Measurements from ENCODE around the gene CKLF.
A peak's percentile ranks its signal among the peaks of the same experiment; 100 is the strongest.

The CKLF gene

DNA sequence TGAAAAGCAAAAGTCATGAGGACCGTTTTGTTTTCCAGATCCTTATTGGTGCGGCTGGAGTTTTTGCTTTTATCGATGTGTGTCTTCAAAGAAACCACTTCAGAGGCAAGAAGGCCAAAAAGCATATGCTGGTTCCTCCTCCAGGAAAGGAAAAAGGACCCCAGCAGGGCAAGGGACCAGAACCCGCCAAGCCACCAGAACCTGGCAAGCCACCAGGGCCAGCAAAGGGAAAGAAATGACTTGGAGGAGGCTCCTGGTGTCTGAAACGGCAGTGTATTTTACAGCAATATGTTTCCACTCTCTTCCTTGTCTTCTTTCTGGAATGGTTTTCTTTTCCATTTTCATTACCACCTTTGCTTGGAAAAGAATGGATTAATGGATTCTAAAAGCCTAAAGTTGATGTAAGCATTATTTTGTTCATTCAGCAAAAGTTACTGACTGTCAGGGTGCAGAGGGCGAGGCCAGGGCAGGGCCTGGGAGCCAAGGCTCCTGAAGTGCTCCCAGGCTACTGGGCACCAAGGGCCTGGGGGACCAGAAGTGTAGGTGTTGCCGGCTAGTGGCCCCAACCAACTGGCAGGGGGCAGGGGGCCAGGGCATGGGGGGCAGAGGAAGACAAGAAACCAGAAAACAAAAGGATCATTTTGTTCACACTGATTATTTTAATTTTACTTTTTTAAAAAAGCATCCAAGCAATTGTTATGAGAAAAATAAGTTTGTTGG, 35.7 kb downstream of the CKLF start:
- no peak overlapping the region for H3K27ac ChIP-seq (ENCODE audit: low read depth, low read length)
- no peaks in the 10 kb centered on the region for H3K9me3 ChIP-seq (ENCODE audit: control insufficient read depth, insufficient read depth, low read length)
- TF ChIP-seq, protein P1, sequence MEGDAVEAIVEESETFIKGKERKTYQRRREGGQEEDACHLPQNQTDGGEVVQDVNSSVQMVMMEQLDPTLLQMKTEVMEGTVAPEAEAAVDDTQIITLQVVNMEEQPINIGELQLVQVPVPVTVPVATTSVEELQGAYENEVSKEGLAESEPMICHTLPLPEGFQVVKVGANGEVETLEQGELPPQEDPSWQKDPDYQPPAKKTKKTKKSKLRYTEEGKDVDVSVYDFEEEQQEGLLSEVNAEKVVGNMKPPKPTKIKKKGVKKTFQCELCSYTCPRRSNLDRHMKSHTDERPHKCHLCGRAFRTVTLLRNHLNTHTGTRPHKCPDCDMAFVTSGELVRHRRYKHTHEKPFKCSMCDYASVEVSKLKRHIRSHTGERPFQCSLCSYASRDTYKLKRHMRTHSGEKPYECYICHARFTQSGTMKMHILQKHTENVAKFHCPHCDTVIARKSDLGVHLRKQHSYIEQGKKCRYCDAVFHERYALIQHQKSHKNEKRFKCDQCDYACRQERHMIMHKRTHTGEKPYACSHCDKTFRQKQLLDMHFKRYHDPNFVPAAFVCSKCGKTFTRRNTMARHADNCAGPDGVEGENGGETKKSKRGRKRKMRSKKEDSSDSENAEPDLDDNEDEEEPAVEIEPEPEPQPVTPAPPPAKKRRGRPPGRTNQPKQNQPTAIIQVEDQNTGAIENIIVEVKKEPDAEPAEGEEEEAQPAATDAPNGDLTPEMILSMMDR (IDR thresholded peaks at IDR 0.05; ENCODE audit: low read depth, low read length, poor library complexity, severe bottlenecking), result no peak
- TF ChIP-seq EZH2phosphoT487 (IDR thresholded peaks at IDR 0.05; ENCODE audit: borderline replicate concordance, low read length), result no peak
- H3K36me3 ChIP-seq (ENCODE audit: control insufficient read depth, low read length), result no peaks in the 10 kb centered on the region
- peaks cover 10% of the 10 kb centered on the region; the same call in 1 of the 2 replicates for H3K4me1 ChIP-seq (ENCODE audit: control insufficient read depth, low read length)
- H3K4me2 ChIP-seq (ENCODE audit: low read length), result no peak overlapping the region
- no peaks in the 10 kb centered on the region for H3K79me2 ChIP-seq (ENCODE audit: control insufficient read depth, low read length)
- no peaks in the 10 kb centered on the region for H4K20me1 ChIP-seq (ENCODE audit: control insufficient read depth, insufficient read depth, low read depth, low read length)
- H3F3A ChIP-seq (ENCODE audit: control insufficient read depth, insufficient read depth), result no peaks in the 10 kb centered on the region
- H3K27me3 ChIP-seq (ENCODE audit: control insufficient read depth, low read length), result peaks cover 16% of the 10 kb centered on the region
- H3K9me2 ChIP-seq (replicated peaks; ENCODE audit: control insufficient read depth, low read length), result no peaks in the 10 kb centered on the region
- no peak overlapping the region for H3K4me3 ChIP-seq (ENCODE audit: low read length)

- H3K4me3 ChIP-seq (ENCODE audit: low read length), result no peak overlapping the region
- H3K9me2 ChIP-seq (replicated peaks; ENCODE audit: control insufficient read depth, low read length), result no peaks in the 10 kb centered on the region
- peaks cover 19% of the 10 kb centered on the region for H3K27me3 ChIP-seq (ENCODE audit: control insufficient read depth, low read length)
- TF ChIP-seq, protein P1 (IDR thresholded peaks at IDR 0.05; ENCODE audit: low read depth, low read length, poor library complexity, severe bottlenecking), result peak; percentile 82
- no peak for TF ChIP-seq EZH2phosphoT487 (IDR thresholded peaks at IDR 0.05; ENCODE audit: borderline replicate concordance, low read length)
- peaks cover 11% of the 10 kb centered on the region for H3K4me1 ChIP-seq (ENCODE audit: control insufficient read depth, low read length)
- no peak overlapping the region for H3K4me2 ChIP-seq (ENCODE audit: low read length)
- H3F3A ChIP-seq (ENCODE audit: control insufficient read depth, insufficient read depth), result no peaks in the 10 kb centered on the region
- H4K20me1 ChIP-seq (ENCODE audit: control insufficient read depth, insufficient read depth, low read depth, low read length), result no peaks in the 10 kb centered on the region
- no peaks in the 10 kb centered on the region for H3K9me3 ChIP-seq (ENCODE audit: control insufficient read depth, insufficient read depth, low read length)
- no peaks in the 10 kb centered on the region for H3K79me2 ChIP-seq (ENCODE audit: control insufficient read depth, low read length)
- no peaks in the 10 kb centered on the region for H3K36me3 ChIP-seq (ENCODE audit: control insufficient read depth, low read length)
- H3K27ac ChIP-seq (ENCODE audit: low read depth, low read length), result no peak overlapping the region
These were observed 36.8 kb downstream of the CKLF start for GRCh38 chr16:66588981-66589713.

GRCh38 chr16:66590322-66590721, 37.9 kb downstream of the CKLF start:
- H3K36me3 ChIP-seq (ENCODE audit: control insufficient read depth, low read length), result no peaks in the 10 kb centered on the region
- H3K4me1 ChIP-seq (ENCODE audit: control insufficient read depth, low read length), result peaks cover 21% of the 10 kb centered on the region
- no peak overlapping the region; the same call in 1 of the 2 replicates for H3K4me2 ChIP-seq (ENCODE audit: low read length)
- H3K27me3 ChIP-seq (ENCODE audit: control insufficient read depth, low read length), result peaks cover 26% of the 10 kb centered on the region
- no peak overlapping the region for H3K27ac ChIP-seq (ENCODE audit: low read depth, low read length)
- no peak overlapping the region for H3K4me3 ChIP-seq (ENCODE audit: low read length)
- no peaks in the 10 kb centered on the region for H3K79me2 ChIP-seq (ENCODE audit: control insufficient read depth, low read length)
- no peaks in the 10 kb centered on the region for H3K9me2 ChIP-seq (replicated peaks; ENCODE audit: control insufficient read depth, low read length)
- H3F3A ChIP-seq (ENCODE audit: control insufficient read depth, insufficient read depth), result no peaks in the 10 kb centered on the region
- TF ChIP-seq, protein P1 (IDR thresholded peaks at IDR 0.05; ENCODE audit: low read depth, low read length, poor library complexity, severe bottlenecking), result no peak
- no peak for TF ChIP-seq EZH2phosphoT487 (IDR thresholded peaks at IDR 0.05; ENCODE audit: borderline replicate concordance, low read length)
- H3K9me3 ChIP-seq (ENCODE audit: control insufficient read depth, insufficient read depth, low read length), result no peaks in the 10 kb centered on the region
- H4K20me1 ChIP-seq (ENCODE audit: control insufficient read depth, insufficient read depth, low read depth, low read length), result no peaks in the 10 kb centered on the region
